NCI-H2196 (cell line): ENCODE results near the gene P2RX6.

Source experiments
- DNase-seq: peaks from one replicate; lab custom pipeline; 2025; ENCODE audit not compliant: unreplicated experiment; lab: John Stamatoyannopoulos, UW

Gene P2RX6

DNA sequence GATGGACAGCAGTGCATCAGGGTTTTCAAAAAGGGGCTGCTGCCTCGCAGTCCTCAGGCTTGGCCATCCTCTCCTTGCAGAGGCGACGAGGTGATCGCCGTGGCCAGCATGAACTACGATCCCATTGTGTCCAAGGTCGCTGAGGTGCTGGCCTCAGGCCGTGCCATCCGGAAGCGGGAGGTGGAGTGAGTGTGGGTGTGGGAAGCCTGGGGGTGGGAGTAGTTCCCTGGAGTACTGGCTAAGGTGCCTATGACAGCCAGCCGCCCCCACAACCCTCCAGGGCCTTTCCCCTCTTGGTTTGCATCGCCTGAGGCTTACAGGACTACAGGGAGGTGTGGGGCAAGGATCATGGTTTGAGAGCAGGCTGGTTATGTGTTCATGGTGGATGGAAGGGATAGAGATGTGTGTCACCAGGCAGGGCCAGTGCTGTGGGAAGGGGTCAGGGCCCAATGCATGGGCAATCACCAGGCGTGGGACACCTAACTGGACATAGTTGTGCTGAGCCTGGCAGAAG is 35.0 kb upstream of the P2RX6 start:
- DNase-seq, result no peak

DNA sequence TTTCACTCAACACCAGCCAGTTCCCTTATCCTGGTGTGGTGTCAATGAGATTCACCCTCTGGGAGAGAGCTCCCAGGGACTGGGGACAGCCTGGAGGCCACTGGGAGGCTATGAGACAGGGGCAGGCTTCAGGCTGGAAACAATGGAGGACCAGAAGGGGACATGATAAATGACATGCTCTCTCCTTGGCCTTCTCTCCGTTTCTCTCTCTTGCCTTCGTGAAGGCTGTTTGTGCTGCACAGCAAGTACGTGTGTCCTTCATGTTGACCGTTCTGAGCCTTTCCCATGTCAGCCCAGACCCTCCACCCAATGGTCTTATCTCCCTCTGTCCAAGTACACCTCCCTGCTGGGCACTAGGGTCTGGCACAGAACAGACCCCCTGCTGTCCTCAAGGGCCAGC is 34.4 kb upstream of the P2RX6 start:
- no peak for DNase-seq

DNA sequence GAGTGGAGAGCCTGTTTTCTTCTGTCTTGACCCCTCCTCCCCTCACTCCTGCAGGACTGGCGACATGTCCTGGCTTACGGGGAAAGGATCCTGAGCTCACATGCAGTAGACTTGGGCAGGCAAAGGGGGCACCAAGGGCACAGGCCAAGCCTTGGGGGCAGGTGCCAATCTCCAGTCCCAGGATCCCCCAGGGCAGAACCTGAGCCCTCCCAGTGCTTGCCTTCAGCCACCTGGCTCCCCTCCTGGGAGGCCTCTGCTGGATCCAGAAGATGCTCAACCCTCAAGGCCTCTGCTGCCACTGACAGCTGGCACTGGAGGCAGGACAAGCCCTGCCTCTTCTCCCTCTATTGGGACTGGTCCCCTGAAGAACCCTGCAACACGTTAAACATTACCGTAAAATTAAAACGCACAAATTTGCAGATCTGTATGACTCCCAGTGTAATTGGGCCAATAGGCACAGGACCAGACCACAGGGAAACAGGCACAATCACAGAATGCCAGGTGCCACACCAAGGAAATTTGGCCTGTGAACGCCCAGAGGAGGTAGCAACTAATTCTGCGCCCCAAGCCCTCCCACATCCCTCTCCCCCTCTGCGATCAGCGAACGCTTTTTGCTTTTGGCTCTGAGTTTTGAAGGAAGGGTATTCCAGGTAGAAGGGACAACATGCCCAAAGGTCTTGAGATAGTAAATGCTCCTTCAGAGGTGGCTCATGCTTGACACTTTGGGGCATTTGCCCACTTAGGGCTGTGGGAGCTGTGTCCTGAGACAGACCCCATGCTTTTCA is 33.8 kb upstream of the P2RX6 start:
- DNase-seq, result no peak

DNA sequence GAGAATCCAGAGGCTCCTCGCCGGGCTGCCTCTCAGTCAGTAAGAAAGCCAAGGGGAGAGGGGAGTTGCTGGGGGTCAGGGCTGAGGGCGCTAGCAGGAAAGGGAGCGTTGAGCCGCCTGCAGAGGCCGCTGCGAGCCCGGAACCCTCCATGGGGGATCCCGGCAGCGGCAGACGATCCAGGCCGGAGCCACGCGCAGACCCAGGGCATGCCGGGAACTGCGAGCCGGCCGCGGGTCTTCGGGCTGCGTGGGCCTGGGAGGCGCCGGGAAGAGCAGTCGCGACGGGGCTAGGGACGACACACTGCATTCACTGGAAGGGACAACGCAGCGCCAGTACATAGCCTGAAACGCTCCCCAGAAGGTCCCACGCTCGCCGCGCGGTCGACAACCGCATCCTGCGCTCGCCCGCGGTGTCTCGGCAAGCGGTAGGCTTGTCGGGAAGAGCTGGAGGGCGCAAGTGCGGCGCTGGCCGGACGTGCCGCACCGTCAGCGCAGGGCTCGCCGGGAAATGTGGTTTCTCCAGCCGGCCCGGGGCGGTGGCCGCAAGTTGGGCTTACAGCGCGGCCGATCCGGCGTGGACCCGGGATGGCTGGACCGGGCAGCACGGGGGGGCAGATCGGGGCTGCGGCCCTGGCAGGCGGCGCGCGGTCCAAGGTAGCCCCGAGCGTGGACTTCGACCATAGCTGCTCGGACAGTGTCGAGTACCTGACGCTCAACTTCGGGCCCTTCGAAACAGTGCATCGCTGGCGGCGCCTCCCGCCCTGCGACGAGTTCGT is 33.0 kb upstream of the P2RX6 start, which contains the start of gene LZTR1:
LZTR1 (plus strand) TSS at position 511 of the 776 bp plus-strand sequence; CDS start at position 586, 75 bp downstream.
- DNase-seq, result peak; percentile 42

DNA sequence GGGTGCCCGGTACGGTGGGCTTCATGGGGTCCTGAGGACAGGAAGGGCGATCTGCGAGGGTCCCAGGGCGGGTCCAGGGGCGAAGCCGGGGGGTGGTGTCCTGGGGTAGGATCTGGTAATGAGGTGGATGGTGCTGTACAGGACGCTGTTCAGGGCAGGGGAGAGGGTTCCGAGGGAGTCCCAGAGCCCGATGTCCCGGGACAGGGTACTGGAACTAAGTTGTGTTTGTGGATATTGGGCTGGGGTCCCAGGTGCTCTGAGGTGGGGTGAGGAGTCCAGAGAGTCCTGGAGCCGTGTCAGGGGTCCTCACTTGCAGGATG is 32.4 kb upstream of the P2RX6 start:
- no peak for DNase-seq

DNA sequence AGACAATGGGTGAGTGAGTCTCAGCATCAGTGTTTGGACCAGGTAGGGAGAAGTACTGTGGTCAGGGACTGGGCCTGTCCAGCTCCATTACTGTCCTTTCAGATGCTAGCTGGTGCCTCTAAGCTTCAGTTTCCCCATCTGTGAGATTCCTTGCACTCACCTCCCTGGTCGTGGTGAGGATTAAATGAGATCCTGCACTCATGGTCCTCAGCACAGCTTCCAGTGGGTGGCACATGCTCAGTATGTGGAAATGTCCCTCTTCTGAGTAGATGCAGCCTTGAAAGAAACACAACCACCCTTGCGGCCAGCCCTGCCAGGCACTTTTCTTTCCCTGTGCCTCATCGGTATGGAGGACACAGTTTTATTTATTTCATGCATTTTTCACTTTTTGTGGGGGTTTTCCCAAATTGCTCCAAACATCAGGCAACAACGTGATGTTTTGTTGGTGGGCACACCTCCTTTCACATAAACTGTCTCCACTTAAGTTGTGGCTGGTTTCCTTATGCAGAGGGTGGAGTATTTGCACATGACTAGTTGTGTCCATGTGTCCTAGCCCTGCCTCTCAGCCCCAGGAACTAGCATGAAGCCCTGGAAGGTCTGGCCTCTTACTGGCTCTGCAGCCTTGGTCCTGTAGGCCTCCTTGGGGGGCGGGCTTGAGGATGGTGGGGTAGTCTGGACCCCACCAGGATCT is 31.7 kb upstream of the P2RX6 start:
- no peak for DNase-seq

DNA sequence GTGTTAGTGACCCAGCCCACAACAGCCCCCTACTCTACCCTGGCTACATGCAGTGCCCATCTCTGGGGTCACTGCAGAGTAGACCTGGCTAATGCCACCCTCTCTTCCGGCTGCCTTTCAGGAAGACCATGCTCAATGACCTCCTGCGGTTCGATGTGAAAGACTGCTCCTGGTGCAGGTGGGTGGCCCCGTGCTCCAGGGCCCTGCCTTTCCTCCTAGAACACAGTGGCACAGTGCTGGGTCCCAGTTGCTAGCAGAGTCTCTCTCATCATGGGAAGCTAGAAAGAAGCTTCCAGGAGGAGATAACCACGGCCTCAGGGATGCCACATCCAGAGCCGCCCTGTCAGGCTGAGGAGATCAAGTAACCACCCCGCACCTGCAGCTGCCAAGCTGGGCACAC is 29.2 kb upstream of the P2RX6 start:
- DNase-seq, result no peak

DNA sequence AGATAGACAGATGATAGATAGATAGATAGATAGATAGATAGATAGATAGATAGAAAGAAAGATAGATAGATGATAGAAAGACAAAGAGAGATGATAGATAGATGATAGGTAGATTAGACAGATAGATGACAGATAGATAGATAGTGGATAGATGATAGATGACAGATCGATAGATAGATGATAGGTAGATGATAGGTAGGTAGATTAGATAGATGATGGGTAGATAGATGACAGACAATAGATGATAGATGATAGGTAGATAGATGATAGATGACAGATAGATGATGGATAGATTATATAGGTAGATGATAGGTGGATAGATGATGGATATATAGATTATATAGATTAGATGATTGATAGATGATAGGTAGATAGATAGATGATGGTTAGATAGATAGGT is 28.6 kb upstream of the P2RX6 start:
- no peak for DNase-seq

DNA sequence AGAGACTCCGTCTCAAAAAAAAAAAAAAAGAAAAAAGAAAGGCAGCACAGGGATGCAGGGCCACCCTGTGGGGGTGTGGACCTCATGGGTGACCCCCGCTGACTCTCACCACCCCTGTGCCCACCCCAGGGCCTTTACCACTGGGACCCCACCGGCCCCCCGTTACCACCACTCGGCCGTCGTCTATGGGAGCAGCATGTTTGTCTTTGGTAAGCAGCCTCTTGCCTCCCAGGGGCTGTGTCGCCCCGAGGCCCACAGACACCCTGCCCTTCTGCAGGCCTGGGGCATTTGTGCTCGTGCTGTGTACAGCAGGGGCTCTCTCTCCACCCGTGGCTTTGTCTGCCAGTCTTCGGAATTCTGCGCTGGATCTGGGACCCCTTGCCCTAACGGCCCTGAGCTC is 27.6 kb upstream of the P2RX6 start:
- DNase-seq, result no peak

DNA sequence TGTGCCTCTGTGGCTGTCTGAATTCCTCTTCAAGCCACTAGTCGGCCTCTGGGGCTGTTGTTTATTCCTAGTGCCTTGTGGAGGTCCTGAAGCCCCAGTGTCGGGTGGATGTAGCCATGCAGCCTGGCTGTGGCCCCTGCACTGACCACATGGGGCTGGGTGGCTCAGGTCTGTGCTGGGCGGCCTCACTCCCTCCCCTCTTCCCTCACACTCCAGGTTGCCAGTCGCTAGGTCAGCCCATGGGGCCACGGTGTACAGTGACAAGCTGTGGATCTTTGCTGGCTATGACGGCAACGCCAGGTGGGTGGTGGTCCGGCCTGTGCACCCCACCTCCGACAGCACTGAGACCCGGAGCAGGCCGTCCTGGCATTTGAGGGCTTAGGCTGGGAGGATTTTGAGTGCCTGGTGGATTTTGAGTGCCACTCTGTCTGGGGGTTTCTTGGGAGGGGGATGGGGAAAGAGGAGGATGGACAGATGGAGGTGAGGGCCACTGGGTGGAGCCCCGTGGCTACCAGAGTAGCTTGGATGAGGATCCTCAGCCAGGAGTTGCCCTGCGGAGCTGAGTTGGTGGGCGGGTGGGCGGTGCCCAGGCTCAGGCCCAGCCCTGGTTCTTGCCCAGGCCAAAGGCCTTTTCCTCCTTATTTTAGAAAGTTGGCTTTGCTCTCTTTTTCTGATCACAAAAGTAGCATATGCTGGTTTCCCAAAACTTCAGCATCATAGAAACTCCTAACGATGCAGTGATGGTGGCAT is 26.2 kb upstream of the P2RX6 start:
- no peak for DNase-seq

DNA sequence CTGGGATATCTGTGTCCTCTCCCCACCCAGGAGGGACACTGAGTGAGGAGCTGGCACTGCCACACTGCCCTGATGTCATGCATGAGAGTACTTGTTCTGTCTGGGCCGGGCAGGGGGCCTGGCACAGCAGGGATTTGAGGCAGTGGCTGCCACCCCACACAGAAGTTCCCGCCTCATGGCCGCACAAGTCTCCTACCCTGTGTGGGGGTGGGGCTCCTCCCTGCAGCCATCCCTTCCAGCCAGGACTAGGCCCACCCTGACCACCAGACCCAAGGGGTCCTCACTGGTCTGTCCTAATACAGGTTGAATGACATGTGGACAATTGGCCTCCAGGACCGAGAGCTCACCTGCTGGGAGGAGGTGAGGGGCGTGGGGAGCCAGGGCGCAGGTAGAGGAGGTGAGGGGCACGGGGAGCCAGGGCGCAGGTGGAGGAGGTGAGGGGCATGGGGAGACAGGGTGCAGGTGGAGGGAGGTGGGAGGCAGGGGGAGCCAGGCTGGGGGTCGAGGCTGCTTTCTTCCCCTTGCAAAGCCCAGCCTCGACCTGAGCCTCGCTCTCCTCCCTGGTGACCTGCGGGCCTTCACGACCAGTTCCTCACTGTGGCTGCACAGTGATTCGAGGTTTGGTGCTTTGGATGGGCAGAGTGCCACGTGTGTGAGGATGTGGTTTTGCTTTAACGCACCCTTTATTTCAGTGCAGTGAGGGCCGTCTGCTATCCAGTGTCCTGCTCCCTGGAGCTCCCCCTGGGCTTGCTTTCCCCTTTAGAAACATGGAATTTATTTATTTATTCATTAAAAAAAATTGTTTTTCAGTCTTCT is 25.4 kb upstream of the P2RX6 start:
- no peak for DNase-seq

DNA sequence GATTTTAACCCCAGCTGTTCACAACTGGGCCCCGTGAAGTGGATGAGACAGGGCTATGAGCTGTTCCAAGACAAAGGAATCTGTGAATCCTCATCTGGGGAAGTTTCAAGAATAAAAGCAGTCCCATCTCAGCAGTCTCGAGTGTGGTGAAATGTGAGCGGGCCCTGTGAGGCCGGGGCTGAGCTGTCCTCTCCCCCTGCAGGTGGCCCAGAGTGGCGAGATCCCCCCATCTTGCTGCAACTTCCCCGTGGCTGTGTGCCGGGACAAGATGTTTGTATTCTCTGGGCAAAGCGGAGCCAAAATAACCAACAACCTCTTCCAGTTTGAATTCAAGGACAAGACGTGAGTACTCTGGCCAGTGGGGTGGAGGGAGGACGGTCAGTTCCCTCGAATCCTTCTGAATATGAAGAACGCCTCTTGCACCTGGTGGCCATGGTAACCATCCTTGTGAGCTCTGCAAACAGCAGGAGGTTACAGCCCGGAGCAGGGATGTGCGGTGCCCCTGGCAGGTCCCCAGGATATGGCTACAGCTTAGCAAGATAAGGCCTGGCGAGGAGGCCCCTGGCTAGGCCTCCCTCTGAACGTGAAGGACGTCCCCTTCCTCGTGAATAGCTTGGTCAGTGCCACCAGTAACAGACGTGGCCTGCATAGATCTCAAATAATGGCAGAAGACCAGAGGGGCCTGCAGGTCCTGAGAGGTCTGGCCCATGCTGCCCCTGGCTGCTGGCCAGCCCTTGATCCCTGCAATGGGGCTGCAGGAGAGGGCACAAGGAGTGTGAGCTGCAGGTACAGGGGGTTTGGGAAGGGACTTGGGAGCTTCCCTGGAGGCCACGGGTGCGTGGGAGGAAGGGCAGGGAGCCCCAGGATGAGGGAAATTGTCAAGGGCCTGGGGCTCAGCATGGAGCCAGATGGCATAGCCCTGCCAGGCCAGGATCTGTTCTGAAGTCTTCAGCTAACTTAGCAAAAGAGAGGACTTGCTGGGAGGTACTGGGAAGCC is 24.5 kb upstream of the P2RX6 start:
- no peak for DNase-seq

DNA sequence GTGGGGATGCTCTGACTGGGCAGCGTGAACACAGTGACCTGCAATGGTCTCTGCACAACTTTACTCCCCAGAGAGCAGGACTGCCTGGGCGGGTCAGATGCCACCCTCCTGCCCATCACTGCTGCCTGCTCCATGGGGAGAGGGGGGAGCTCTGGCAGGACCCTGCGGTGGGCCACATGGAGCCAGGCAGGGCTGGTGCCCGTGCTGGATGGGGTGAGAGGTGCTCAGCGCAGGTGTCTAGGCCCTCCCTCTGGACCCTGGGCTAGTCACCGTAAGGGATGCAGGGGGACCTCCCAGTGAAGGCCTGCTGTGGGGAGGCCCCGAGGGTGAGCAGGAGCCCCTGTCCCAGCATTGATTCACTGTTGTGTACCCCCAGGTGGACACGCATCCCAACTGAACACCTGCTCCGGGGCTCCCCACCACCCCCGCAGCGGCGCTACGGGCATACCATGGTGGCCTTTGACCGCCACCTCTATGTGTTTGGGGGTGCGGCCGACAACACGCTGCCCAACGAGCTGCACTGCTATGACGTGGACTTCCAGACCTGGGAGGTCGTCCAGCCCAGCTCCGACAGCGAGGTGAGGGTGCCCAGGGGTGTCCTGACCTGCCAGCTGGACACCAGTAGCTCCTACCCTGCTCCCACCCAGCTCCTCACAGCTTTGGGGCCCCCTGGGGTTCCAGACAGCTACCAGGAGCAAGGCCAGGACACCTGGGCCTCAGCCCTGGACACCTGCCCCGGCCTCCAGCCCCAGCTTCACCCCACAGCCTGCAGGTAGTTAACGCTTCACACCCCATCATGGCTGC is 23.5 kb upstream of the P2RX6 start:
- no peak for DNase-seq

DNA sequence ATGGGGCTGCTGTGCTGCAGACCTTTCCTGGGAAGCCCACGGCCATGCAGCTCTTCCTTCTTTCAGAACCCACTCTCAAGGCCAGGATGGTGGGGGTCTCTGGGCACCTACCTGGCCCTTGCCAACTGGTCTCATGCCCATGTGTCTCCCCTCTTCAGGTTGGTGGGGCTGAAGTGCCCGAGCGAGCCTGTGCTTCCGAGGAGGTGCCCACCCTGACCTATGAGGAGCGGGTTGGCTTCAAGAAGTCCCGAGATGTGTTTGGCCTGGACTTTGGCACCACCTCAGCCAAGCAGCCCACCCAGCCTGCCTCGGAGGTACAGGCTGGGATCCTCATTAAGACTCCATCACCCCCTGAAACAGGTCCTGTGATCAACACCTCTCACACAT is 22.9 kb upstream of the P2RX6 start:
- no peak for DNase-seq

DNA sequence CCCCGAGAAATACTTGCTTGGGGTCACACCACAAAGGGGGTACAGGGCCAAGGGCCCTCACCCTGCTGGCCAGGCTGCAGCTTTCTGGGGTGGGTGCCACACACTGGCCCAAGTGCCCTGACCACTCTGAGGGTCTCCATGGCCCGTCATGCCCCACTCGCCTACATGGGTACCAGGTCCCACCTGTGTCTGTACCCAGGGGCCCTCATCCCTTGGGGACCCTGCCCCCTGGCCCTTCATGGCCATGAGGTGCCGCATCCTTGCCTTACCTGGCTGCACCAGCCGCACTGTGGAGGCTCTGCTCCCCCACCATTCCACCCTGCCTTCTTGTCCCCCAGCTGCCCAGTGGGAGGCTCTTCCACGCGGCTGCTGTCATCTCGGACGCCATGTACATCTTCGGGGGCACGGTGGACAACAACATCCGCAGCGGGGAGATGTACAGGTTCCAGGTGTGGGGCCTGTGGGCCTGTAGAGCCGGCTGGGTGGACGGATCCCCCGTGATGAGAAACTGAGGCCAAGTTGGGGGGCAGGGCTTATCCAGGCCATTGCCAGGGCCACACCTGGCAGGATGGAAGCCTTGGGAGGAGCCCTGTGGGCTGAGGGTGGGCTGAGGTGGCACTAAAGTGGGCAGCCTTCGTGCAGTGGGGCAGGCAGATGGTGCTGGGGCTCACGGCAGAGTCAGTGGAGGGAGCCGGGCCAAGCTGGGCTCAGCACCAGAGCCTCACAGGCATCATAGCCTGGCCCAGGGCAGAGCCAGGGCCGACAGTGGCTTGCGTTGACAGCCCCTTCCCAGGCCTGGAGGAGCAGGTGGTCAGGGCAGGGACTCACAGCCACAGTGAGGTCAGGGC is 22.3 kb upstream of the P2RX6 start:
- no peak for DNase-seq

DNA sequence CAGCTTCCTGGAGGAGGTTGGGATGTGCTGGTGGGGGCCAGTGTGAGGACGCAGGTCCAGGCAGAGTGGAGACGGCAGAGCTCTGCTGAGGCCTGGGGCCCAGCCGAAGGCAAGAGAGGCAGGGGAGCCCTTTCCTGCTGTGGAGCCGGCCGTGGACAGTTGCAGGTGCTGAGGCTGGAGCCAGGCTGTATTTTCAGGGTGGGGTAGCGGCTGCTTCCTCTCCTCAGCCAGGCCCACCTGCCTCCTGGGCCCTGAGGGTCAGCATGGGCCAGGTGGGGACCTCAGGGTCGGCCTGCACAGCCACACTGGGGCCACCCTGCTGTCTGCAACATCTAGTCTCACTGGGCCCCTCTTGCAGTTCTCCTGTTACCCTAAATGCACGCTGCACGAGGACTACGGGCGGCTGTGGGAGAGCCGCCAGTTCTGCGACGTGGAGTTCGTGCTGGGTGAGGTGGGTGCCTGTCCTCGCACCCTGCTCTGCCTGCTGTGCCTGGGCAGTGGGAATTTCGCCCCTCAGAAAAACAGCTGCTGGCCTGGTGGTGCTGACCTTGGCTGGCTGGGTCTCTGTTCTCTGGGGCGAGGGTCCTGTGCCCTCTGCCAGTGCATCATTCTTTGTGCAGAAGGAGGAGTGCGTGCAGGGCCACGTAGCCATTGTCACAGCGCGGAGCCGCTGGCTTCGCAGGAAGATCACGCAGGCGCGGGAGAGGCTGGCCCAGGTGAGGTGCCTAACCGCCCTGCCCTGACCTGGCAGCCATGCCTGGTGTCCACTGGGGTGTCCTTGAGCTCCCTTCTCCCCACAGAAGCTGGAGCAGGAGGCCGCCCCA is 21.4 kb upstream of the P2RX6 start:
- no peak for DNase-seq
